ENCODE results near the gene PCCB. TPM values are rescaled to one million over a fixed set of nuclear protein-coding genes. Genes with fewer than 3 reads are reported as not detected.

The PCCB gene
- total RNA-seq, 1 experiment from 2014 or later, result 63.4 TPM

GRCh38 chr3:136237961-136238649 is 12.0 kb upstream of the PCCB start:
- Histone ChIP-seq H3K27ac (ENCODE audit: low read length) (no peak overlapping the region), H3K27me3 (ENCODE audit: control insufficient read depth, insufficient read depth, low read length) (no peaks in the 10 kb centered on the region), H3K36me3 (ENCODE audit: control insufficient read depth, insufficient read depth, low read length) (no peaks in the 10 kb centered on the region), H3K4me3 (ENCODE audit: low read depth in 2 of 2, low read length in 2 of 2) (no peak overlapping the region), H3K9me3 (ENCODE audit: control insufficient read depth, insufficient read depth, low read depth, low read length) (no peaks in the 10 kb centered on the region), H3K4me1 (ENCODE audit: control insufficient read depth, insufficient read depth, low read length) (no peaks in the 10 kb centered on the region)
- ChIA-PET POLR2A (no interaction called here), CTCF (no interaction called here)
- ATAC-seq, result no peak
- TF ChIP-seq POLR2AphosphoS5 (IDR thresholded peaks at IDR 0.05; ENCODE audit: low read depth, low read length) (no peak), SIN3A (IDR thresholded peaks at IDR 0.05; ENCODE audit: borderline replicate concordance, insufficient read depth, low read depth, low read length) (no peak), TCF7L2 (IDR thresholded peaks at IDR 0.05; ENCODE audit: low read depth, low read length) (no peak), CTCF (IDR thresholded peaks at IDR 0.05) (no peak), REST (IDR thresholded peaks at IDR 0.05; ENCODE audit: insufficient read depth in 1 of 2, low read depth in 2 of 2, low read length in 1 of 2) (no peak)
- intact Hi-C loops (cut with micrococcal nuclease; ENCODE audit: unreplicated experiment), result no loop called here
- in situ Hi-C loops (cut with HindIII; ENCODE audit: low pct_unique_long_range_greater_than_20kb, low sequenced_read_pairs), result no loop called here
- no TSS peak for BruUV-seq (replicated peaks)
- no peak for DNase-seq (ENCODE audit: low read depth, low spot score)

GRCh38 chr3:136239094-136239493 is 11.0 kb upstream of the PCCB start:
- Histone ChIP-seq H3K9me3 (ENCODE audit: control insufficient read depth, insufficient read depth, low read depth, low read length) (no peaks in the 10 kb centered on the region), H3K27ac (ENCODE audit: low read length) (no peak overlapping the region), H3K27me3 (ENCODE audit: control insufficient read depth, insufficient read depth, low read length) (no peaks in the 10 kb centered on the region), H3K4me1 (ENCODE audit: control insufficient read depth, insufficient read depth, low read length) (no peaks in the 10 kb centered on the region), H3K4me3 (ENCODE audit: low read depth in 2 of 2, low read length in 2 of 2) (no peak overlapping the region), H3K36me3 (ENCODE audit: control insufficient read depth, insufficient read depth, low read length) (no peaks in the 10 kb centered on the region)
- CTCF ChIA-PET, result no interaction called here
- ATAC-seq, result no peak
- intact Hi-C loops (cut with micrococcal nuclease; ENCODE audit: unreplicated experiment), result no loop called here
- TF ChIP-seq SIN3A (IDR thresholded peaks at IDR 0.05; ENCODE audit: borderline replicate concordance, insufficient read depth, low read depth, low read length) (no peak), REST (IDR thresholded peaks at IDR 0.05; ENCODE audit: insufficient read depth in 1 of 2, low read depth in 2 of 2, low read length in 1 of 2) (no peak), TCF7L2 (IDR thresholded peaks at IDR 0.05; ENCODE audit: low read depth, low read length) (no peak), POLR2AphosphoS5 (IDR thresholded peaks at IDR 0.05; ENCODE audit: low read depth, low read length) (no peak), CTCF (IDR thresholded peaks at IDR 0.05) (no peak)
- POLR2A ChIA-PET, result interaction anchor here (0.6 kb wide), 1 partner anchor 46 kb away, joined by 7 read pairs; no protein-coding TSS in a partner anchor
- no peak for DNase-seq (ENCODE audit: low read depth, low spot score)
- BruUV-seq (replicated peaks), result no TSS peak
- in situ Hi-C loops (cut with HindIII; ENCODE audit: low pct_unique_long_range_greater_than_20kb, low sequenced_read_pairs), result no loop called here
